ENCODE data around the gene LIPE.
"Not testable (repeated sequence)": the region's sequence is repeated elsewhere in the genome, so short reads cannot be mapped to it uniquely, and the experiment has no call there.

LIPE gene, protein sequence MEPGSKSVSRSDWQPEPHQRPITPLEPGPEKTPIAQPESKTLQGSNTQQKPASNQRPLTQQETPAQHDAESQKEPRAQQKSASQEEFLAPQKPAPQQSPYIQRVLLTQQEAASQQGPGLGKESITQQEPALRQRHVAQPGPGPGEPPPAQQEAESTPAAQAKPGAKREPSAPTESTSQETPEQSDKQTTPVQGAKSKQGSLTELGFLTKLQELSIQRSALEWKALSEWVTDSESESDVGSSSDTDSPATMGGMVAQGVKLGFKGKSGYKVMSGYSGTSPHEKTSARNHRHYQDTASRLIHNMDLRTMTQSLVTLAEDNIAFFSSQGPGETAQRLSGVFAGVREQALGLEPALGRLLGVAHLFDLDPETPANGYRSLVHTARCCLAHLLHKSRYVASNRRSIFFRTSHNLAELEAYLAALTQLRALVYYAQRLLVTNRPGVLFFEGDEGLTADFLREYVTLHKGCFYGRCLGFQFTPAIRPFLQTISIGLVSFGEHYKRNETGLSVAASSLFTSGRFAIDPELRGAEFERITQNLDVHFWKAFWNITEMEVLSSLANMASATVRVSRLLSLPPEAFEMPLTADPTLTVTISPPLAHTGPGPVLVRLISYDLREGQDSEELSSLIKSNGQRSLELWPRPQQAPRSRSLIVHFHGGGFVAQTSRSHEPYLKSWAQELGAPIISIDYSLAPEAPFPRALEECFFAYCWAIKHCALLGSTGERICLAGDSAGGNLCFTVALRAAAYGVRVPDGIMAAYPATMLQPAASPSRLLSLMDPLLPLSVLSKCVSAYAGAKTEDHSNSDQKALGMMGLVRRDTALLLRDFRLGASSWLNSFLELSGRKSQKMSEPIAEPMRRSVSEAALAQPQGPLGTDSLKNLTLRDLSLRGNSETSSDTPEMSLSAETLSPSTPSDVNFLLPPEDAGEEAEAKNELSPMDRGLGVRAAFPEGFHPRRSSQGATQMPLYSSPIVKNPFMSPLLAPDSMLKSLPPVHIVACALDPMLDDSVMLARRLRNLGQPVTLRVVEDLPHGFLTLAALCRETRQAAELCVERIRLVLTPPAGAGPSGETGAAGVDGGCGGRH

DNA sequence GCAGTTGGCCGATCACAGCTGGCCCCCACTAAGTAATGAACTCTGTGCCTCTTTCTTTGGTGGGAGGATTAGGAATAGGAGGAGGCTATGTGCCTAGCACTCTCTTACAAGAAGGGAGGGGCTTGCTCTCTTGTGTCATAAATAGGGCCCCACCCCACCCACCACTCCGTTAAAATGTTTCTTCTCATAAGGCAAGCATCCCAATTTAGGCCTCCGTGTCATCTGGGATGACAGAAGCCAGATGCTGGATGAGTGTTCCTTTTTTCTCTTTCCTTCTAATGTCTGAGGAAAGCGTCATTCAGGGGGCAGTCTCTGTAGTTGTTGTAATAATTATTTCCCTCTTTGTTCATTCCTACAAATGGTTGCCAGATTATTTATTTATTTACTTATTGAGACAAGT, at the start of gene LIPE:
LIPE (minus strand) TSS at position 76 of the 400 bp plus-strand sequence. CDS start 239 bp downstream, outside the sequence.
- no peak for DNase-seq (ENCODE audit: low read depth in 2 of 3, low spot score in 1 of 3)

- DNase-seq (ENCODE audit: low read depth in 2 of 3, low spot score in 1 of 3) = no peak
These were observed 48.2 kb upstream of the LIPE start for GRCh38 chr19:42475366-42475765.

GRCh38 chr19:42474743-42475142, 47.6 kb upstream of the LIPE start:
- no peak for DNase-seq (ENCODE audit: low read depth in 2 of 3, low spot score in 1 of 3)

- DNase-seq (ENCODE audit: low read depth in 2 of 3, low spot score in 1 of 3) = no peak
These were observed 46.5 kb upstream of the LIPE start for GRCh38 chr19:42473686-42474085.

- no peak for DNase-seq (ENCODE audit: low read depth in 2 of 3, low spot score in 1 of 3)
These were observed 45.4 kb upstream of the LIPE start for GRCh38 chr19:42472402-42473147.

DNA sequence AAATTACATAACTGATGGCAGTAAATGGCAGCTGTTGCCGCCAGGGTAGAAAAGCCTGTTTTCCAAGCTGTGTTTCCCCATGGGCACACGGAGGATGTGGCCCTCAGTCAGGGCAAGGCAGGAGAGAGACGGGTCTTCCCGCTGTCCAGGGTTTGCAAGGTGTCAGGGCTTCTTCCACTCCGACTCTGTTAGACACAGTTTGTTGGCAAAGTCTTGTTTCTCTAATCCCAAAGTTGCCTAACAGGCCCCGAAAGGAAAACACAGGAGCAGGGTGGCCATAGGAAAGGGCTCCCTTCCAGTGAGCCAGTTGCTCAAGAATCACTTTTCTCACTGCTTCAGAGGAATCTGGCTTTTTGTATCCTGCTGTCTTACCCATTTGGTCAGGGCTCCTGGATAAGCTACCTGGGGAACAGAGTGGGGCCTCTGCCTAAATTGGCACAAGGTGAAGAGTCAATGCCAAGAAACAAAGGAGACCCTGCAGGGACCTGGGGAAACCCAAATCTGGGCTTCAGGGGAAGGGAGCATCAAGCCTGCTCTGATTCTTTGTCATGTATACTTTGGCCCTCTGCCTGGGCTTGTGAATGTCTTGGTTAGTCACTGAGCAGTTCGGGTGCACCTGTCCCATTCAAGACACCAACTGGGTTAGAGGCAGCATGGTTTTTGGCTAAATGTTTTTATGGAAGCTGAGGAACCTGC, 44.5 kb upstream of the LIPE start:
- no peak for DNase-seq (ENCODE audit: low read depth in 2 of 3, low spot score in 1 of 3)

DNA sequence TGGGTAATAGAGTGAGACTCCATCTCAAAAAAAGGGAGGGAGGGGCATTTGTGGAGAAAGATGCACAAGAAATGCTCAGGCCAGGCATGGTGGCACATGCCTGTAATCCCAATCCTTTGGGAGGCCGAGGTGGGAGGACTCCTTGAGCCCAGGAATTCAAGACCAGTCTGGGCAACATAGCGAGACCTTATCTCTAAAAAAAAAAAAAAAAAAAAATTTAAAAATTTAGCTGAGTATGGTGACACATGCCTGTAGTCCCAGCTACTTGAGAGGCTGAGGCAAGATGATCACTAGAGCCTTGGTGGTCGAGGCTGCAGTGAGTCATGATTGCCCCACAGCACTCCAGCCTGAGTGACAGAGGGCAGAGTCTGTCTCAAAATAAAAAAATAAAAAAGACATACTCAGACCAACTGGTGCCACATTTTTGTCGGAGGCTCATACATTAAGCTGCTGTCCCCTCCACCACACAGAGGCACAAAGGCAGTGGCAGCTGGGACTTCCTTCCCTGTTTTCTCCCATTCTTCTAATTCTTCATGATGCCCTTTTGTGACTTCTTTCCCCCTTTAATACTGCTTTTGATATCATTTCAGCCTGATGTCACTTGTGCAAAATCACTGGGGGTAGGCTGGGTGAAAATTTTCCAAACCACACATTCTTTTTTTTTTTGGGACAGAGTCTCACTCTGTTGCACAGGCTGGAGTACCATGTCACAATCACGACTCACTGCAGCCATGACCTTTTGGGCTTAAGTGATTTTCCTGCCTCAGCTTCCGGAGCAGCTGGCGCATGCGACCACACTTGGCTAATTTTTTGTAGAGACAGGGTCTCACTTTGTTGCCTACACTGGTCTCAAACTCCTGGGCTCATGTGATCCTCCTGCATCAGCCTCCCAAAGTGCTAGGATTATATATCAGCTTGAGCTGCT, 42.4 kb upstream of the LIPE start:
- no peak for DNase-seq (ENCODE audit: low read depth in 2 of 3, low spot score in 1 of 3)

DNA sequence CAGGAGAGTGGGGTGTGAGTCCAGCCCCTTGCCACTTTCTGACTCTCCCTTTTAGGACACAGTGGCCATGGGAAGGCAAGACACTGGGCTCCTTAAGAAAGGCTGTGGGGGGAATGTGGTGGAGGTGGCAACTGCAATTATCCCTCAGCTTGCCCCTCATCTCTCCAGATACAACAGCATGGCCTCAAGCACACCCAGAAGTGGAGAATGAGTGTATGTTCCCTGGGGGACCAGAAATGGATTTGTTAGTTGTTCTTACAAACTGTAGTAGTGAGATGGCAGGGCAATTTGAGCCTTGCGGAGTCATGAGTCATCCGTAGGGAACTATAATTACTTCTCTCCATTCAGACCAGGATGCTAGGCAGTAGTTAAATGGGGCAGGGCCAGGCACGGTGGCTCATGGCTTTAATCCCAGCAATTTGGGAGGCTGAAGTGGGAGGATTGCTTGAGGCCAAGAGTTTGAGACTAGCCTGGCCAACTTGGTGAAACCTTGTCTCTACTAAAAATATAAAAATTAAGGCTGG, 41.1 kb upstream of the LIPE start:
- DNase-seq (ENCODE audit: low read depth in 2 of 3, low spot score in 1 of 3) = no peak

DNA sequence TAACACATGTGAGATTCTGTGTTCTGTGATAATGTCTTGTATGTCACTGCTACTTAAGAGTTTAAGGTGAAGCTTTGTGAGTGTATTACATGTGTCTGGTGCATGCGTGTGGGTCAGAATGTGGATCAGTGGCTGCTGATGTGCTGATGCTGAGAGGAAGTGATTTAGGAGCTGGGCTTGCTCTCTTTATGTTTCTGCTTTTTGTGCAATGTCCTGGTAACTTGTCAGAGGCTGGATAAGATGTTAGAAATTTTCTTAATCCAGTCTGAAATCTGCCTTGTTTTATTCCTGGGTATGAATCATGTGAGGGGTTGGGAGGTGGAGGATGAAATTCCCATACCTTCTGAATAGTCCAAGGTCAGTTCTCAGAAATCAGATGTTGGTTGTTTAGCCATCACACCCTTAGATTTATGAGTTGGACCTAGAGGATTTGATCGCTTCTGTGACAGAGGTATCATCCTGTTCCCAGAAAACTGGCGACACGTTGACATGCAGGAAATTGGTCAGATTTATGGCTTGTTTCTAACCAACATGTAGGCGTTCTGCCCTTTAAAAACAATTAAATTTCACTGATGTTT, 40.1 kb upstream of the LIPE start:
- DNase-seq (ENCODE audit: low read depth in 2 of 3, low spot score in 1 of 3) = no peak

DNA sequence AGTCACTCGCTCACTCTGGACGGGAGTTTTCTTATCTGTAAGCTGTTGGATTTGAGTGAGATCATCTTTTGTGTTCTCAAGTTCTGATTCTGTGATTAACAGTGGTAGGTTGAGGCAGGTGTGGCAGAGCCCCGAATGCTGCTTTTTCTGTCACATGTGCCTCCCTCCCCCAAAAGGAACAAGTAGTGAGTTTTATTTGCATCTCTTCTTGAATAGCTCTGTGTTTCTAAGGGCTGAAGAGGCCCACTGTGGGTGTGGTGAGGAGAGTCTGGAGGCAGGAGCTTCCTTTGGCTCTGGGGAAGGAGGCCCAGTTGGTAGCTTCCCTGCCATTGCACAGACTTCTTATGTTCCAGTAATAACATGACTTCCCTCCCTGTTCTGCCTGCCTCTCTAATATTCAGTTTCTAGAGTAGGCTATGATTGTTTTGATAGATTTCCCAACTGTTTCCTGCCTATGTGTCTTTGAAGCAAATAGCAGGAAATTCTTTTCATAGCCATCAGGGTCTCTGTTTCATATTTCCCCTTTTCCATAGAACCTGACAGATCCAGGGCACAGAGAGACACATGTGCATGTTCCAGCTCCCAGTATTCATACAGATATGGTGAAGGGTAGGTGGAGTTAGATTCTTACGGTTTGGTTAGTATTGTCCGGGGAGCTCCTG, 39.5 kb upstream of the LIPE start:
- no peak for DNase-seq (ENCODE audit: low read depth in 2 of 3, low spot score in 1 of 3)

- DNase-seq (ENCODE audit: low read depth in 2 of 3, low spot score in 1 of 3) = no peak
These were observed 38.7 kb upstream of the LIPE start for GRCh38 chr19:42465827-42466280.

DNA sequence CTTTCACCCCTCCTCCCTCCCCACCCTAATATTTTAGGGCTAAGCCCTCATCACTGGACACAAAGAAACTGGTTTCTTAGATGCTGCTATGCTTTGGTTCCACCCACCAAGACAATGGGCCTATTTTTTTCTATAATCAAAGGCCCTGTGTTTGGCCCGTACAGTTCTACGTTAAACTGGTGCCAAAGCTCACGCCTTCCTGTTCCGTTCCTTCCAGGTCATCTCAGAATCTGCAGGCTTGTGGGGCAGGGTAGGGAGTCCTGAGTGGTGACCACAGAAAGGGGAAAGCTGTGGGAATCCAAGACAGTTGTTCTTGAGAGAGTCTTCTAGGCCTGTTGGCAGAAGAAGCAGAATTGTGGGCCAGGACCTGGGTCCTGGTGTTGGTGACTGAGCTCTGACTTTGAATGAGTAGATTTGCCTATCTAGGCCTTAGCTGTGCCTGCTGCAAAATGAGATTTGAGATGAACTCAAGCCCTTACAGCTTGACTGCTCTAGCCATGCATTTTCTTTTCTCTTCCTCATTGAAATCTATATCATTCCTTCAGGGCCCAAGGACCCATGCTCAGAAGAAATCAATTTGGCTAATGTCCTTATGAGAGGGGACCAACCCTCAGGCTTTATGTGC, 34.6 kb upstream of the LIPE start:
- no peak for DNase-seq (ENCODE audit: low read depth in 2 of 3, low spot score in 1 of 3)

- not testable (repeated sequence) for DNase-seq (ENCODE audit: low read depth in 2 of 3, low spot score in 1 of 3)
These were observed 34.0 kb upstream of the LIPE start for GRCh38 chr19:42461231-42461630.

DNA sequence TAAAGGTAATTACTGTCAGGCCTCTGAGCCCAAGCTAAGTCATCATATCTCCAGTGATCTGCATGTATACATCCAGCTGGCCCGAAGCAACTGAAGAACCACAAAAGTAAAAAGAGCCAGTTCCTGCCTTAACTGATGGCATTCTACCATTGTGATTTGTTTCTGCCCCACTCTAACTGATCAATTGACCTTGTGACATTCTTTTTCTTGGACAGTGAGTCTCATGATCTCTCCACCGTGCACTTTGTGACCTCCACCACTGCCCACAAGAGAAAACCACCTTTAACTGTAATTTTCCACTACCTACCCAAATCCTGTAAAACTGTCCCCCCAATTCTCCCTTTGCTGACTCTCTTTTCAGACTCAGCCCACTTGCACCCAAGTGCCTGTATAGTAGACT, 32.7 kb upstream of the LIPE start:
- no peak for DNase-seq (ENCODE audit: low read depth in 2 of 3, low spot score in 1 of 3)

- DNase-seq (ENCODE audit: low read depth in 2 of 3, low spot score in 1 of 3) = no peak
These were observed 28.5 kb upstream of the LIPE start for GRCh38 chr19:42455621-42456081.

GRCh38 chr19:42455086-42455485, 27.9 kb upstream of the LIPE start:
- no peak for DNase-seq (ENCODE audit: low read depth in 2 of 3, low spot score in 1 of 3)

- DNase-seq (ENCODE audit: low read depth in 2 of 3, low spot score in 1 of 3) = no peak
These were observed 25.4 kb upstream of the LIPE start for GRCh38 chr19:42452590-42452989.
